Central memory CD8-positive, alpha-beta T cell (primary cell): ENCODE results near the gene CRTAP.
"Not testable (repeated sequence)": the region's sequence is repeated elsewhere in the genome, so short reads cannot be mapped to it uniquely, and the experiment has no call there.

Experiments
- ATAC-seq: fragments of 150-1000 bp; cut with Tn5 transposase; replicated peaks from 2 replicates; pipeline ENCODE4 v1.10.0; 2022; ENCODE audit warnings: mild to moderate bottlenecking, moderate FRiP score, moderate number of reproducible peaks; ENCODE audit not compliant: poor library complexity, severe bottlenecking; ENCODE audit errors: extremely low read depth
- DNase-seq, 2 donors: peaks; one replicate each; pipeline ENCODE4 v3.0.0; 2021; ENCODE audit warnings: low spot score in 2 of 2
- H3K27ac Mint-ChIP-seq: one replicate; pipeline ENCODE4 v1.8.0; 2022; ENCODE audit warnings: low read depth, mild to moderate bottlenecking, moderate library complexity, mixed read lengths
- H3K27me3 Mint-ChIP-seq: one replicate; pipeline ENCODE4 v1.8.0; 2022; ENCODE audit warnings: mixed read lengths
- H3K36me3 Mint-ChIP-seq: one replicate; pipeline ENCODE4 v1.8.0; 2022; ENCODE audit warnings: mild to moderate bottlenecking, moderate library complexity, mixed read lengths; ENCODE audit not compliant: insufficient read depth
- H3K4me1 Mint-ChIP-seq: one replicate; pipeline ENCODE4 v1.8.0; 2022; ENCODE audit warnings: mixed read lengths
- H3K4me3 Mint-ChIP-seq: one replicate; pipeline ENCODE4 v1.8.0; 2022; ENCODE audit warnings: mild to moderate bottlenecking, moderate library complexity, mixed read lengths
- H3K9me3 Mint-ChIP-seq: one replicate; pipeline ENCODE4 v1.8.0; 2022; ENCODE audit warnings: mixed read lengths

Gene CRTAP

GRCh38 chr3:33152363-33153360 lies 38.8 kb downstream of the CRTAP start:
- H3K27me3 Mint-ChIP-seq: peaks cover 49% of the 10 kb centered on the region
- H3K27ac Mint-ChIP-seq: no peak overlapping the region
- no peak for ATAC-seq
- no peaks in the 10 kb centered on the region for H3K4me1 Mint-ChIP-seq
- H3K9me3 Mint-ChIP-seq: no peaks in the 10 kb centered on the region
- no peak for DNase-seq
- H3K4me3 Mint-ChIP-seq: no peak overlapping the region
- no peaks in the 10 kb centered on the region for H3K36me3 Mint-ChIP-seq

DNA sequence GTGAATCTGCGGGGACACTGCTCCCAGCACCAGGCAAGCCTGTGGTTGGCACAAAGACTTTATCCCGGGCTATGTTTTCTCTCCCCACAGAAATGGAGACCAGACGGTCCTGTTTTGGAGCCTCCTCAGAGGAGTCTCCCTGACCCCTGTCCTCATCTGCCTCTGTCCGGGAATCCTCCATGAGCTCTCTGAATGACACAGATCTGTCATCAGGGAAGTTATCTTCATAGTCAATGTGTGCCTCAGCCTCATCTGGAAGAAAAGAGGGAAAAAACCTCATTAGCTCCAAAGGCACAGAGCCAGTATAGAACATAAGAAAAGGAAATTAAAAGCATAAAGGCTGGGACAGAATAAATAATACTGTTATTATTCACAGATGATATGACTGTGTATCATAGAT lies 40.0 kb downstream of the CRTAP start:
- Mint-ChIP-seq H3K27me3 (peaks cover 60% of the 10 kb centered on the region), H3K27ac (no peak overlapping the region), H3K9me3 (no peaks in the 10 kb centered on the region), H3K4me1 (no peaks in the 10 kb centered on the region), H3K4me3 (no peak overlapping the region), H3K36me3 (no peaks in the 10 kb centered on the region)
- DNase-seq: no peak
- ATAC-seq: no peak

DNA sequence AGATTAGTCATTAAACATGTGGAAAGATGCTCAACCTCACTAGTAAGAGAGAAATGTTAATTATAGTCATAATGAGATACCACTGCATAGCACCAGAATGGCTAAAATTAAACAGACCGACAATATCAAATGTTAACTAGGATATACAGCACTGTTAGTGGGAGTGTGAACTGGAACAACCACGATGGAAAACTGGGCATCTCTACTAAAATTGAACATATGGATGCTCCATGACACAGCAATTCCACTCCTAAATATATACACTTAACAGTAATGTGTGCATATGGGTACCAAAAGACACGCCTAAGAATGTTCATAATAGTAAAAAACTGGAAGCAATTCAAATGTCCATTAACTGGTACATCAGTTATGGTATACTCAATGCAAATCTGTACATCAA lies 41.5 kb downstream of the CRTAP start:
- DNase-seq: no peak
- no peaks in the 10 kb centered on the region for H3K36me3 Mint-ChIP-seq
- H3K4me3 Mint-ChIP-seq: no peak overlapping the region
- H3K27ac Mint-ChIP-seq: no peak overlapping the region
- no peaks in the 10 kb centered on the region for H3K9me3 Mint-ChIP-seq
- no peaks in the 10 kb centered on the region for H3K4me1 Mint-ChIP-seq
- no peak for ATAC-seq
- H3K27me3 Mint-ChIP-seq: peaks cover 75% of the 10 kb centered on the region

GRCh38 chr3:33159234-33159633 lies 45.4 kb downstream of the CRTAP start:
- Mint-ChIP-seq H3K36me3 (no peaks in the 10 kb centered on the region), H3K4me1 (no peaks in the 10 kb centered on the region), H3K27me3 (peaks cover 87% of the 10 kb centered on the region), H3K9me3 (no peaks in the 10 kb centered on the region), H3K27ac (no peak overlapping the region), H3K4me3 (no peak overlapping the region)
- DNase-seq (no peak), ATAC-seq (no peak)

DNA sequence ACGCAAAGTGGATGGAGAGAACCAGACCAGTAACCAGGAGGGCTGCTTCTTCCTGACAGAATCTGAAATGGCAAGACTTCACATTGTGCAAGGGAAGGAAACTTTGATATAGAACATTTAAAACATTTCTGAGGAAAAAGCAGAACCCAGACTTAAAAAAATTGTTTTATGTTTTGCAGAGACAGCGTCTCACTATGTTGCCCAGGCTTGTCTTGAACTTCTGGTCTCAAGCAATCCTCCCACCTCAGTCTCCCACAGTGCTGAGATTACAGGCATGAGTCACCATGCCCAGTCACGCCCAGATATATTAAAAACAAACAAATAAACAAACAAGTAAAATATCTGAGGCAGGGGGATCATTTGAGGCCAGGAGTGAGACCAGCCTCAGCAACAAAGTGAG lies 46.2 kb downstream of the CRTAP start:
- ATAC-seq: no peak
- H3K27ac Mint-ChIP-seq: no peak overlapping the region
- H3K9me3 Mint-ChIP-seq: no peaks in the 10 kb centered on the region
- H3K4me1 Mint-ChIP-seq: no peaks in the 10 kb centered on the region
- DNase-seq: no peak
- H3K27me3 Mint-ChIP-seq: peaks cover 80% of the 10 kb centered on the region
- H3K4me3 Mint-ChIP-seq: no peak overlapping the region
- H3K36me3 Mint-ChIP-seq: no peaks in the 10 kb centered on the region

DNA sequence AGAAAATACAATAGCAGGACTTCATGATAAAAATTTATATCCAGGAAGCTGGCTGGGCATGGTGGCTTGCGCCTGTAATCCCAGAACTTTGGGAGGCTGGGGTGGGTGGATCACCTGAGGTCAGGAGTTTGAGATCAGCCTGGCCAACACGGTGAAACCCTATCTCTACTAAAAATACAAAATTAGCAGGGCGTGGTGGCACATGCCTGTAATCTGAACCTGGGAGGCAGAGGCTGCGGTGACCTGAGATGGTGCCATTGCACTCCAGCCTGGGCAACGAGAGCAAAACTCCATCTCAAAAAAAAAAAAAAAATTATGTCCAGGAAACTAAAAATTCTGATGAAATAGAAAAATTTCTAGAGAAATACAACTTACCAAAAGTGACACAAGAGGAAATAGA lies 48.8 kb downstream of the CRTAP start:
- not testable (repeated sequence) for H3K36me3 Mint-ChIP-seq, ATAC-seq, H3K4me3 Mint-ChIP-seq, H3K27ac Mint-ChIP-seq, H3K9me3 Mint-ChIP-seq, DNase-seq, H3K4me1 Mint-ChIP-seq
- peaks cover 53% of the 10 kb centered on the region for H3K27me3 Mint-ChIP-seq

- H3K9me3 Mint-ChIP-seq: no peaks in the 10 kb centered on the region
- no peaks in the 10 kb centered on the region for H3K36me3 Mint-ChIP-seq
- H3K27ac Mint-ChIP-seq: no peak overlapping the region
- no peak for ATAC-seq
- H3K4me3 Mint-ChIP-seq: no peak overlapping the region
- DNase-seq: no peak
- H3K27me3 Mint-ChIP-seq: peaks cover 26% of the 10 kb centered on the region
- H3K4me1 Mint-ChIP-seq: no peaks in the 10 kb centered on the region
These were observed 51.6 kb downstream of the CRTAP start for GRCh38 chr3:33165372-33165771.

GRCh38 chr3:33166095-33166494 lies 52.3 kb downstream of the CRTAP start:
- no peaks in the 10 kb centered on the region for H3K36me3 Mint-ChIP-seq
- DNase-seq: no peak
- no peak for ATAC-seq
- H3K27ac Mint-ChIP-seq: no peak overlapping the region
- no peaks in the 10 kb centered on the region for H3K9me3 Mint-ChIP-seq
- no peak overlapping the region for H3K4me3 Mint-ChIP-seq
- peaks cover 19% of the 10 kb centered on the region for H3K27me3 Mint-ChIP-seq
- H3K4me1 Mint-ChIP-seq: no peaks in the 10 kb centered on the region

DNA sequence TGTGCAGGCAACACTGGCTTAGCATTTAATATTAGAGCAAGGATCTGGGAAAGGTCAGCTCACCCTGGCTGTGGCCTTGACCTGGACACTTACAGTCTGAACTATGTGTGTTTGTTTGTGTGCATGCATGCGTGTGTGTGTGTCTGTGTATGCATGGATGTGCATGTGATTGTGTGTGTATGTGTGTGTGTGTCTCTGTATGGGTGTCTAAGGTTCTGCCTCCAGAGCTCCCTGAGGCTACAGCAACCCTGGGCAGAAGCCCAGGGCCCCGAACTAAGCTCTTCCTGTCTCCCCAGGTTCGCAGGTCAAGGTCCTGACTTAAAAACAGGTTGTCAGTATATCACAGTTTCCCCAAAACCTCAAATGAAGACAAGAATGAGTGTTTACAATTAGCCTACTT lies 53.5 kb downstream of the CRTAP start:
- H3K36me3 Mint-ChIP-seq: peaks cover 1% of the 10 kb centered on the region
- H3K4me1 Mint-ChIP-seq: peaks cover 11% of the 10 kb centered on the region
- no peak for ATAC-seq

GRCh38 chr3:33167716-33168336 lies 54.0 kb downstream of the CRTAP start:
- Mint-ChIP-seq H3K36me3 (peaks cover 1% of the 10 kb centered on the region), H3K4me1 (peaks cover 12% of the 10 kb centered on the region), H3K27me3 (peaks cover 1% of the 10 kb centered on the region), H3K27ac (no peak overlapping the region), H3K4me3 (no peak overlapping the region), H3K9me3 (no peaks in the 10 kb centered on the region)
- DNase-seq (no peak), ATAC-seq (no peak)

More for the DNA sequence above, 53.5 kb downstream of the CRTAP start:
- H3K27me3 Mint-ChIP-seq: peaks cover 7% of the 10 kb centered on the region
- H3K27ac Mint-ChIP-seq: no peak overlapping the region
- no peak for DNase-seq
- H3K9me3 Mint-ChIP-seq: no peaks in the 10 kb centered on the region
- H3K4me3 Mint-ChIP-seq: no peak overlapping the region

DNA sequence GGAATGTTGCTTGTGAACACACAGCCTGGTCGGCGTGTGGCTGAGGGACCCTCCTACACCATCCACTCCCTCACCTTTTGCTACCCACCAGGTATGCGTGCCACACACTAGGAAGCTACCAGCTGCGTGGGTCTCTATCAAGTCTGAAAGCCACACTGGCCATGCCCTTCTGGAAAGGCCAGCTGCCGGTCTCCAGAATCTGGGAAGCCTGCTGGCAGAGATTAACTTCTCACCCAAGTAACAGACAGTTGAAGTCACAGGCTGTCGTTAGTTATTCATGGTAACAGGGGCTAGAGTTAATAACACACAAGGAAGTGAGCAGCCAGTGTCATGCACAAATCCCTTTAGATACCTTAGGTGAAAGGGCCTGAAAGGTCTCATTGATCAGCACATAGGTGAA lies 56.7 kb downstream of the CRTAP start:
- Mint-ChIP-seq H3K9me3 (no peaks in the 10 kb centered on the region), H3K36me3 (peaks cover 1% of the 10 kb centered on the region), H3K27ac (no peak overlapping the region), H3K27me3 (no peaks in the 10 kb centered on the region), H3K4me3 (no peak overlapping the region), H3K4me1 (peaks cover 12% of the 10 kb centered on the region)
- DNase-seq (no peak), ATAC-seq (no peak)

DNA sequence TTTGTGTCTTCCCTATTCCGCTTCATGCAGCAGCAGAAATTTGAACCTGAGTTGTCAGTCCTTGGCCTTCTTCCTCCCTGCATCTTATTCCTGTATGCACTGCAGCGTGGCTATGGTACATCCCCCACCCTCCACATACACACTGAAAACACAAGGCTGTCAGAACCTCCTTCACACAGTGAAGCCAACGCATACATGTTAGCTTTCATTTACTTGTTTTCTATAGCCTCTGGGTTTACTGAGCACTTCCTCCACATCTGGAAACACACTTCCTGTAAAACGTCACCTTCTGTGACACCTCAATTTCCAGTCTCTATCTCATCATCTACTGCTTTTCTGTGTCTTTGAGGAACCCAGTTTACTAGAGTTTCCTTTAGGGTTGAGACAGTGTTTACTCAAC lies 57.8 kb downstream of the CRTAP start:
- no peak for ATAC-seq
- H3K27me3 Mint-ChIP-seq: no peaks in the 10 kb centered on the region
- H3K36me3 Mint-ChIP-seq: peaks cover 1% of the 10 kb centered on the region
- DNase-seq: no peak
- no peaks in the 10 kb centered on the region for H3K9me3 Mint-ChIP-seq
- peaks cover 12% of the 10 kb centered on the region for H3K4me1 Mint-ChIP-seq
- no peak overlapping the region for H3K4me3 Mint-ChIP-seq
- H3K27ac Mint-ChIP-seq: no peak overlapping the region

DNA sequence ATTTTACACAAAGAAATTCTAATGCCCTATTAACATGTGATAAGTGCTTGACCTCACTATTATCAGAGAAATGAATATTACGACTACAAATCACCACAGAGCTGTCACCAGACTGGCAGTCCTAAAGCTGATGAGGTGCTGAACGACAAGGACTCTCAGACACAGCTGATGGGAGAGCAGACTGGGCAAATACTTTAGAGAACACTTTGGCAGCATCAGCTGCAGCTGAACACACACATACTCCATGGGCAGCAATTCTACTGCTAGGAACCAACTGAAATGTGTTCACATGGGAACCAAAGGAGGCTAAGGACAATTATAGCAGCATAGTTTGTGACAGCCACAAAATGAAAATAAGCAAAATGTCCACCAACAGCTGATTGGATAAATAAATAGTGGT lies 59.3 kb downstream of the CRTAP start:
- H3K27me3 Mint-ChIP-seq: no peaks in the 10 kb centered on the region
- ATAC-seq: no peak
- H3K4me1 Mint-ChIP-seq: peaks cover 12% of the 10 kb centered on the region
- no peak overlapping the region for H3K4me3 Mint-ChIP-seq
- no peak for DNase-seq
- H3K36me3 Mint-ChIP-seq: peaks cover 1% of the 10 kb centered on the region
- H3K27ac Mint-ChIP-seq: no peak overlapping the region
- no peaks in the 10 kb centered on the region for H3K9me3 Mint-ChIP-seq
